NCI-H748 treated with DMSO at 0.1 percent for 48 hours (cell line): ENCODE measurements around the gene RPS2.

Experiments used
- DNase-seq: peaks from one replicate; lab custom pipeline; 2025; lab: John Stamatoyannopoulos, UW

RPS2 gene

GRCh38 chr16:1998852-1999801 is 34.5 kb upstream of the RPS2 start:
- no peak for DNase-seq

- no peak for DNase-seq
Observed at GRCh38 chr16:1998360-1998835, 33.8 kb upstream of the RPS2 start.

GRCh38 chr16:1997494-1998359 is 33.1 kb upstream of the RPS2 start:
- DNase-seq, result no peak

DNA sequence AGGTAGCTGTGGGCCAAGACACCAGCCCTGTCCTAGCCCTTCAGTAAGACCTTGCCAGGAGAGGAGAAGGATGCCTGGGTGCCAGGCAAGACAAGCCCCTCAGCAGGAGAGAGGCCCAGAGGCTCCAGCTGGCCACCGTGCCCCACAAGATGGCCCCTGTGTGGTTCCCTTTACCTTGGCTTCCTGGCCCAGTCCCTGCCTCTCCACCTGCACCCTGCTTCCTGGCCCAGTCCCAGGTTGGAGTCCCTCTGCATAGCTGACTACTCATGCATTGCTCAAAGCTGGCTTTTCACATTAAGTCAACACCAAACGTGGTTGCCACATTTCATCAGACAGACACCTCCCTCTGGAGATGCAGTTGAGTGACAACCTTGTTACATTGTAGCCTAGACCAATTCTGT is 29.1 kb upstream of the RPS2 start:
- no peak for DNase-seq

DNA sequence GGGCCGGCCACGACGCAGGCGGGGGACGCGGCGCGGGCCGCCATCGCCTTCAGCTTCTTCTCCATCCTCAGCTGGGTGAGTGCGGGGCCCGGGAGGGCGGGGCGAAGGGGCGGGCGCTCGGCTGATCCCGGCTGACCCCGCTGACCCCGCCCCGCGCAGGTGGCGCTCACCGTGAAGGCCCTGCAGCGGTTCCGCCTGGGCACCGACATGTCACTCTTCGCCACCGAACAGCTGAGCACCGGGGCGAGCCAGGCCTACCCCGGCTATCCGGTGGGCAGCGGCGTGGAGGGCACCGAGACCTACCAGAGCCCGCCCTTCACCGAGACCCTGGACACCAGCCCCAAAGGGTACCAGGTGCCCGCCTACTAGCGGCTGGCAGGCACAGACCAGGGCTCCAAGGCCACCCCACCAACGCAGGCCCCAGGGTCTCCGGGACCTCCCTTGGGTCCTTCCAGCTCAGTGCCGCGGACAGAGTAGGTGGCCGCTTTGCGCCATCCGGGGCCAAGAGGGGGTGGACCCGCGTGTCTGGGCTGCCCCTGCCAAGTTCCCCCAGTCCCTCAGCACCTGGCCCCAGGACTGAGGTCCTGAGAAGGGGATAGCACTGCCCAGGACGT is 28.2 kb upstream of the RPS2 start:
- DNase-seq, result no peak

- no peak for DNase-seq
Observed at GRCh38 chr16:1991948-1992703, 27.5 kb upstream of the RPS2 start.

DNA sequence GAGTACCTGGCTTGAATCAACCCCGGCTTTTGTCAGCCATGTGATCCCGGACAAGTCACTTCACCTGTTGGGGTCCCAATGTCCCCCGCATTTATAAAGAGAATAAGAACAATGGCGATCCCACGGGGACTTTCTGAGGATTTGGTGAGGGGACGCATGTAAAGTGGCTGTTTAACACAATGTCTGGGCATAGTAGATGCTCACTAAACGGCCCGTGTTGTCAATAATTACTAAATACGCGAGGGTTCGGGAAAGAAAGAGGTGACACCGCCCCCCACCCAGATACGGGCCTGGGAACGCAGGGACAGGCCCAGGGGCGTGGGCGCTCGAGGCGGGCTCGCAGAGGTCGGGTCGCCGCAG is 26.9 kb upstream of the RPS2 start:
- DNase-seq, result no peak

GRCh38 chr16:1991135-1991551 is 26.5 kb upstream of the RPS2 start:
- DNase-seq, result no peak

GRCh38 chr16:1990351-1991134 is 25.9 kb upstream of the RPS2 start:
- peak; percentile 5 for DNase-seq

DNA sequence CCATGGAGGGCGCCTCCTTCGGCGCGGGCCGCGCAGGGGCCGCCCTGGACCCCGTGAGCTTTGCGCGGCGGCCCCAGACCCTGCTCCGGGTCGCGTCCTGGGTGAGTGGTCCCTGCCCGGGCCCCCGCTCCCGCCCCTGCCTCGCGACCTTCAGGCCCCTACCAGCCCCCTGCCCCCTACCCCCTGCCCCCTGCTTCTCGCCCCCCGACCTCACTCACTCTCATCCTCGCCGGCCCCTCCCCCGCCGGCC is 25.4 kb upstream of the RPS2 start:
- DNase-seq, result no peak

DNA sequence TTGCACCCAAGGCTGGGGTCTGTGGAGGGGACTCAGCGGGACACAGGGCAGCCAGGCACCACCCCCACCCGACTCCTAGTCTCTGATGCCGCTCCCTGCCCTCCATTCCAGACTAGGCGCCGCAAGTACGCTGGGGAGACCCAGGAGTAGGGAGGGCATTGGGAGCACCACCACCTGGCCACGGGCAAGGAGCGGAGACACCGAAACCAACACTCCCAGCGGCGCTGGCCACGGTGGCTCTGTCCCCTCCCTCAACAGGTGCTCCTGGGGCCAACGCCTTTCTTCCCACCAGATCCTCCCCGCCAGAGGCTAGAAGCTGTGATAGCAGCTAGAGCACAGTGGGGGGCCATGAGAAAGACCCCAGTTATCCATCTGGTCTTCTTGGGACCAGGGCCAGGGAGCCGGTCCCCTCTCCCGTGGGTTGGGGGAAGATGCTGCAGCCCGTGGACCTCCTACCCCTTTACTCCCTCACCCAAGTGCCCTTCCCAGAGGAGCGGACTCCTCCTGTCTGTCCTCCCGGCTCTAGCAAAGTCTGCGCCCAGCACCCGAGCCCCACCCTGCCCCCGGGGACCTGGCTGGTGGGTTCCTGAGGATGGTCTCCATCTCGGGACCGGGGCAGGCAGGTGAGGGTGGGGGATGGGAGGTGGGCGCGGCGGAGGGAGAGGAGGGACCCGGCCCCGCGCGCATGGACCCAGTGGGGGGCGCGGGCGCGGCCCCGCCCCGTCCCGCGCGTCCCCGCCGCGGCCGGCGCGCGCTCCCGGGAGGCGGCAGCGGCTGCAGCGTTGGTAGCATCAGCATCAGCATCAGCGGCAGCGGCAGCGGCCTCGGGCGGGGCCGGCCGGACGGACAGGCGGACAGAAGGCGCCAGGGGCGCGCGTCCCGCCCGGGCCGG is 24.8 kb upstream of the RPS2 start, which contains the start of gene SYNGR3:
Gene SYNGR3 (plus strand): TSS at position 762 of the 892 bp plus-strand sequence. CDS start 133 bp downstream, outside the sequence.
- DNase-seq, result peak; percentile 6

DNA sequence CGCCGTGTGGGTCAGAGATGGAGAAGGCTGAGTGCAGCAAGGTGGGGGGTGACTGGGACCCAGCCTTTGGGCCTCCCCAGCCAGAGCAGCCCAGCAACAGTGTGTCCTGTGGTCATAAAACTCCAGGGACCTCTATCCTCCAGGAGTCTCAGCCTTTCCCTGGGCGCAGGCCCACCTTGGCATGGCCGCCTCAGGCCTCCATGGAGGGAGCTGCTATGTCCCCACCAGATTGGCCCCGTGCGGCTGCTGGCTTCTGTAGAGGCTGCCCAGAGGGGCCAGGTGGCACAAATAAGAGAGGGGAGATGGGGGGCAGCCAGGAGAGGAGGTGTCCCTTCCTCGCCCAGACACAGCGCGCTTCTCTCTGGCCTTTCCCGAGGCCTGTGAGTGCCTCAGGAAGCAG is 22.6 kb upstream of the RPS2 start:
- no peak for DNase-seq

DNA sequence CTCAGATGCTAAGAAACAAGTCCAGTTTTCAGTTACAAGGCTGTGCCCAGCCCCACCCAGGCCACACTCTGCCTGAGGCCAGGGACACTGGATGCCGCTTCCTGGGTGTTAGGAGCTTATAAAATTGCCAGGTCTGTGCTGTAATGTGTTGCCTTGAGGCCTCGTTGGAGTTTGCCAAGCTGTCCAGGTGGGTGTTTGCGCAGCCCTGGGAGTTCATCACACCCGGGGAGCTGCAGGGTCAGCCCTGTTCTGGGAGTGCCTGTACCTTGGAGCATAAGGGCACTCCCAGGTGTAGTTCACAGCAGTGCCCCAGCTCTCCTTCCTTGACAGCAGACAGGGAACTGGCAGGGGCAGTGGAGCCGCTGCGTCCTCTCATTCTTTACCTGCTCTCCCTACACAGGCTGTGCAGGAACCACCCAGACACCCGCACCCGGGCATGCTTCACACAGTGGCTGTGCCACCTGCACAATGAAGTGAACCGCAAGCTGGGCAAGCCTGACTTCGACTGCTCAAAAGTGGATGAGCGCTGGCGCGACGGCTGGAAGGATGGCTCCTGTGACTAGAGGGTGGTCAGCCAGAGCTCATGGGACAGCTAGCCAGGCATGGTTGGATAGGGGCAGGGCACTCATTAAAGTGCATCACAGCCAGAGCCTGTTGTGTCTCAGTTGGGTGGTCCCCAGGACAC is 21.0 kb upstream of the RPS2 start:
- no peak for DNase-seq

DNA sequence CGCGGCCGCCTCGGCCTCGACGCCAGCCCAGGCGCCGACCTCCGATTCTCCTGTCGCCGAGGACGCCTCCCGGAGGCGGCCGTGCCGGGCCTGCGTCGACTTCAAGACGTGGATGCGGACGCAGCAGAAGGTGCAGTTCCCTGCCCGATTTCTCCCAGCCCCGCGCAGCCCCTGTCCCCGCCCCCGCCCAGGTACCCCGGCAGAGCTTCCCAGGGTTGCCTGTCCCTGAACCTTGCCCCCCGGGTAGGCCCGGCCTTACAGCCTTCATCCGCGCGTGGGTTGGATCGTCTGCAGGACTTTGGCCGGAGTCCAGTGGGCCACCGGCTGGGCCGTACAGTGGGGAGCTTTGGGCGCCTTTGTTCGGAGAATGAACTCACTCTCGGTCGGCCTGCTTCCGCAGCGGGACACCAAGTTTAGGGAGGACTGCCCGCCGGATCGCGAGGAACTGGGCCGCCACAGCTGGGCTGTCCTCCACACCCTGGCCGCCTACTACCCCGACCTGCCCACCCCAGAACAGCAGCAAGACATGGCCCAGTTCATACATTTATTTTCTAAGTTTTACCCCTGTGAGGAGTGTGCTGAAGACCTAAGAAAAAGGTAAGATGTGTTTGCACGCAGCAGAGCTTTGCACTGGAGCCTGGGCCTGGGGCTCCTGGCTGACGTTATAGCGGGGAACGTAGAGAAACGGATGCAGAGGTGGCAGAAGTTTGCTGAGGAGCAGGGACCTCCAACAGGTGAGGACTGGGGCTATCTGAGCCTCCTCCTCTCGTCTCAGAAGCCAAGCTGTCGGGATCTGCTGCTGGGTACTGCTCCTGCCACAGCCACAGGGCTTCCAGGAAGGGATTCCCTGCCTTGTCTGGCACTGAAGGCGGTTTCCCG is 20.0 kb upstream of the RPS2 start:
- no peak for DNase-seq

- DNase-seq, result peak; percentile 62
Observed at GRCh38 chr16:1983544-1984346, 19.1 kb upstream of the RPS2 start, which contains the start of gene GFER. Gene GFER, plus strand, starts transcription at chr16:1984193. Its CDS starts 26 bp downstream, at chr16:1984219.

- DNase-seq, result no peak
Observed at GRCh38 chr16:1982991-1983543, 18.4 kb upstream of the RPS2 start.

DNA sequence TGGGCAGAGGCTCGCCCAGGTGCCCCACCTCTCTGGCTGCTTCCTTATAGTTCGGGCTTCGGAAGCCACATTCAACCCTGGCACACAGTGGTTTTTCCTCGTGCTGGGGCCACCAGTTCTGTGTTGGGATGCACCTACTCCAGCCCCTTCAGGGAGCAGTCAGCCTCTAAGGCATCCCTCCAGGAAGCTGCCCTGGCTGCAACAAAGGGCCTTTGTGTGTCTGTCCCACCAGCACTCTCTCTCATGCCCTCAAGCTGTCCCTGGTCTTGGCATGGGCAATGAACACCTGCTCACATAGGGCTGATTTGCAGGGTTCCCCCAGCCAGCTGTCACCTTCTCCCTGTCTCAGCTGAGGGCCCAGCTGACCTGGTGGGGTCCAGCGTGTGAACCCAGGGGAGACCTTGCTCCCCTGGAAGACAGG is 17.4 kb upstream of the RPS2 start:
- DNase-seq, result no peak
